VCaP (cell line): ENCODE results near the gene RAB26.

ENCODE experiments used
- H3K27ac ChIP-seq: fragments of 450-650 bp; 2 replicates; pipeline ENCODE4 v1.5.1; 2017
- TF ChIP-seq, protein P1 (sequence below): fragments of 450-650 bp; conservative IDR thresholded peaks from 2 replicates; pipeline ENCODE4 v1.5.1; 2017; ENCODE audit warnings: mild to moderate bottlenecking, moderate library complexity

Gene RAB26

DNA sequence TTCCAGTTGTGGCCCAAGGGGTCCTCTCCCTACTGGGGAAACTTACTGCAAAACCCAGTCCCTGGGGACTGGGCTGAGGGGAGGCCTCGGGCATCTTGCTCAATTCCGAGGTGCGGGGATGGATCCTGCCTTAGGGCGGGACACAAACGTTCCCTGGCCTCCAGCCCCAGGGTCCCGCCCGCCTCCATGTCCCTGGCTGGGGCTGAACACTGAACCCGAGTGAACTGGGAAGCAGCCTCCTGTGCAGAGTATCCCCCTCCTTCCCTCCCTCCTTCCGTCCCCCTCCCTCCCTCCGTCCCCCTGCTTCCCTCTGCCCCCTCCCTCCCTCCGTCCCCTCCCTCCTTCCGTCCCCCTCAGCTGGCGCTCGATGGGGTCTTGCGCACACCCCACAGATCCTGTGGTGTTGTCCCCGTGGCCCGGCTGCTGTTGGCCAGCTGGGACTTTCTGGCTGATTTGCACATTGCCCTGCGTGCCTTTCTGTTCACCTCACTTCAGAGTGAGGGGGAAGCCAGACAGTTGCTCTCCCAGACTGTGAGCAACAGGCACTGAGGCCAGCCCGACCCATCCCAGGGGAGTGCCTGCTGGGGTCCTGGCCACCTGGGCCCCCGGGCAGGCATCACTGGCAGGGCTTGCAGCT, 12.6 kb downstream of the RAB26 start:
- no peak overlapping the region for H3K27ac ChIP-seq

DNA sequence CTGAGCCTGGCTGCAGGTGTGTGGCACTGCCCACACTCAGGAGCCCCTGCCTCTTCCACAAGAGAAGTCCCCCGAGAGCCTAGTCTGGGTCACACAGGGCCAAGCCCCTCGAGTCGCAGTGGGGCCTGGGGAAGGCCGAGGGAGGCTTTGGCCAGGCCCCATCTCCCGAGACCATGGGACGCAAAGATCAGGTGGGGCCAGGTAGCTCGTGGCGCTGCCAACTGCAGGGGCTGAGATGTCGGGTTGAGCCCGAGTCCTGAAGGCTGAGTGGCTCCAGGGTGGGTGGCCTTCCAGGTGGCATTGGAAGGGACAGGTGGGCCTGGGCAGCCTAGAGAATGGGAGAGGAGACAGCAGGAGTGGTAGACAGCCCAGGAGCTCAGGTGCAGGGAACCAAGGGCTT, 13.5 kb downstream of the RAB26 start:
- no peak overlapping the region for H3K27ac ChIP-seq
- TF ChIP-seq, protein P1, sequence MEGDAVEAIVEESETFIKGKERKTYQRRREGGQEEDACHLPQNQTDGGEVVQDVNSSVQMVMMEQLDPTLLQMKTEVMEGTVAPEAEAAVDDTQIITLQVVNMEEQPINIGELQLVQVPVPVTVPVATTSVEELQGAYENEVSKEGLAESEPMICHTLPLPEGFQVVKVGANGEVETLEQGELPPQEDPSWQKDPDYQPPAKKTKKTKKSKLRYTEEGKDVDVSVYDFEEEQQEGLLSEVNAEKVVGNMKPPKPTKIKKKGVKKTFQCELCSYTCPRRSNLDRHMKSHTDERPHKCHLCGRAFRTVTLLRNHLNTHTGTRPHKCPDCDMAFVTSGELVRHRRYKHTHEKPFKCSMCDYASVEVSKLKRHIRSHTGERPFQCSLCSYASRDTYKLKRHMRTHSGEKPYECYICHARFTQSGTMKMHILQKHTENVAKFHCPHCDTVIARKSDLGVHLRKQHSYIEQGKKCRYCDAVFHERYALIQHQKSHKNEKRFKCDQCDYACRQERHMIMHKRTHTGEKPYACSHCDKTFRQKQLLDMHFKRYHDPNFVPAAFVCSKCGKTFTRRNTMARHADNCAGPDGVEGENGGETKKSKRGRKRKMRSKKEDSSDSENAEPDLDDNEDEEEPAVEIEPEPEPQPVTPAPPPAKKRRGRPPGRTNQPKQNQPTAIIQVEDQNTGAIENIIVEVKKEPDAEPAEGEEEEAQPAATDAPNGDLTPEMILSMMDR: no peak

More for the DNA sequence above, 12.6 kb downstream of the RAB26 start:
- TF ChIP-seq, protein P1: no peak

- H3K27ac ChIP-seq: no peak overlapping the region
- TF ChIP-seq, protein P1: no peak
Measured at GRCh38 chr16:2162676-2163118, 14.3 kb downstream of the RAB26 start.

DNA sequence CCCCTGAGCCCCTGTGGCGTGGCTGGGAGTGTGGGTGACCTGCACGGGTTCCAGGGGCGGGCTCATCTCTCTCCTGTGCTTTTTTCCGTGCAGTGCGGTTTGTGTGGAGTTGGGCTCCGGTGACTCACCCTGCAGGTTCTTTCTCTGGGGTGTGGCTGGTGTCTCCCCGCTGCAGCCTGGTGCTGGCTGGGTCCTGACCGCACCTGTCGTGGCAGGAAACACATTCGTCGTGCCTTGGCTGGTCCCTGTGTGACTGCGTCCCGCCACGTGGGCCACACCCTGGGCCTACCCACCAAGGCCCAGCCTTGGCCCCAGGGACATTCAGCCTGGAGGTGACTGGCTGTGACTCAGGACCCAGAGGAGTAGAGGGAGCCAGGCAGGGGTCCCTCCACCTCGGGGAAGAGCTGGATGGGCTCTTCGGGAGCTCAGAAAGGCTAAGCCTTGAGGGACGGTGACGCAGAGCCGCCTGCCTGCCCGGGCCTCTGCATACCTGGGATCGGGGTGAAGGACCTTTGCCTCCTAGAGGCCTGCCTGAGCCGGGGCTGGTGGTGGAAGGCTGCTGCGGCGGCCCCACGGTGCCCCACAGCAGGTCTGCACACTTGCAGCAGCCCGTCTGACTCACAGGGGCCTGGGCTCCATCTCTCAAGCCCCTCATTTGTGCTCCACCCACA, 14.9 kb downstream of the RAB26 start:
- H3K27ac ChIP-seq: no peak overlapping the region
- TF ChIP-seq, protein P1: no peak

- H3K27ac ChIP-seq: no peak overlapping the region
- TF ChIP-seq, protein P1: no peak
Measured at GRCh38 chr16:2165861-2166260, 17.4 kb downstream of the RAB26 start.

DNA sequence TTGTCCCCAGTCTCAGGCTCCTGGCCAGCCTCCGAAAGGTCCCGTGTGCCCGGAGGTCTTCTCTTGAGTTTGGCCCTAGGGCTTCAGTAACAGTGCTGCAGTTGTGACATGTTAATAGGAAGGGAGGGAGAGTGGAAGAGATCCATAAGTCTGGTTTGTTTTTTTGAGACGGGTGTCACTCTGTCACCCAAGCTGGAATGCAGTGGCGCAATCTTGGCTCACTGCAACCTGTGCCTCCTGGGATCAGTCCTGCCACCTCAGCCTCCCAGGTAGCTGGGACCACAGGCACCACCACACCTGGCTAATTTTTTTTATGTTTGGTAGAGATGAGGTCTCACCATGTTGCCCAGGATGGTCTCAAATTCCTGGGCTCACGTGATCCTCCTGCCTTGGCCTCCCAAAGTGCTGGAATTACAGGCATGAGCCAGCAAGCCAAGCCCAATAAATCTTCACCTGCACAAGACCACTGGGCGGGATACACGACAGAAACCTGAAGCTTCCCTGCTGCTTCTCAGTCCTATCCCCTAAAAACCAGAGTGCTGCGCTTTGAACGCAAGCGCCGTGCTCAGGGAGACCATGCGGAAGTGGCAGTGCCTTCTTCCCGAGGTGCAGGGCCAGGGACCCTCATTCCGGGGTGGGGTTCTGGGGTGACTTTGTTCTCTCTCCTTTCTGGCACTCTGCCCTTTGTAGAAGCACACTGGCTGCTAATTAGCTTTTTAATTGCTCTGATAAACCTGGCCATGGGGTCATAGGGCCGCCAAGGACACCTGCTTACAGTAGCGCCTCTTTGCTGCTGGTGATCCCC, 18.0 kb downstream of the RAB26 start:
- H3K27ac ChIP-seq: no peak overlapping the region
- TF ChIP-seq, protein P1: no peak

- TF ChIP-seq, protein P1: no peak
- H3K27ac ChIP-seq: no peak overlapping the region
Measured at GRCh38 chr16:2167068-2167638, 18.7 kb downstream of the RAB26 start.
